Measurements from ENCODE around the gene CTNNBL1. TPM values are rescaled to one million over a fixed set of nuclear protein-coding genes. Genes with fewer than 3 reads are reported as not detected.

Gene CTNNBL1
- total RNA-seq, 3 donors from 2014 or later (not counting 1 experiment from before 2014, with no cell fraction given) = 59.1 to 75.6 (median 67.6) TPM

- Mint-ChIP-seq H3K4me3 (no peak overlapping the region), H3K4me1 (peaks cover 19 to 53% of the 10 kb centered on the region in 2 donors), H3K9me3 (no peaks in the 10 kb centered on the region), H3K36me3 (no peaks in the 10 kb centered on the region), H3K27me3 (ENCODE audit: low read depth in 2 of 2) (peaks cover 26 to 36% of the 10 kb centered on the region in 2 donors), H3K27ac (peak overlapping the region in 1 of 2 donors; percentile 53)
- Histone ChIP-seq H3K27ac (ENCODE audit: low read length) (no peak overlapping the region), H3K4me3 (ENCODE audit: low read length) (no peak overlapping the region), H3K36me3 (ENCODE audit: control insufficient read depth, insufficient read depth, low read length) (no peaks in the 10 kb centered on the region), H3K27me3 (ENCODE audit: control insufficient read depth, insufficient read depth, low read length) (peaks cover 12% of the 10 kb centered on the region), H3K9me3 (ENCODE audit: control insufficient read depth, insufficient read depth, low read length) (no peaks in the 10 kb centered on the region), H3K4me1 (ENCODE audit: control insufficient read depth, insufficient read depth, low read length) (peaks cover 13% of the 10 kb centered on the region)
- ATAC-seq (no peak), DNase-seq (no peak)
- intact Hi-C loops (cut with micrococcal nuclease) = loop anchor here (5.0 kb wide), 1 partner anchor 76 kb away; no protein-coding TSS in a partner anchor
- TF ChIP-seq CTCF (IDR thresholded peaks at IDR 0.05) = no peak
- WGBS (ENCODE audit: insufficient coverage) = 47% methylated on average over 21 of the region's 21 CpGs
Measured at GRCh38 chr20:37915800-37916570, 222.2 kb downstream of the CTNNBL1 start.

DNA sequence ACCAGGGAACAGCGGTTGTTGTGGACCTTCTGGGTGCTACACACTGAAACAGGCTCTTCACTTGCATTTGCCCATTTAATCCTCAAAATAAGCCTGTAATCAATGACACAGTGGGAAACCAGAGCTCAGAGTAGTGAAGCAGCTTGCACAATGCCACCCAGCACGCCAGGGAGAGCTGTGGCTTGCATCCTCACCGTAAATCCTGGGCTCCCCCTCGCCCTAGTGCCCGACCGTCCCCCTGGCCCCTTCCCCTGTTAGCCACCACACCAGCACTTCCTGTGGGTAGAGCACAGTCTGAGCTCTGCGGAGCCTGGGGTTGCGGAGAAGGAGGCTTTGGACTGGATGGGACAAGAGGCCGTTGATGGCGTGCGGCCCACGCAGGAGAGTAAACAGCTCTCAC is 223.6 kb downstream of the CTNNBL1 start:
- intact Hi-C loops (cut with micrococcal nuclease) = loop anchor here (5.0 kb wide), 1 partner anchor 75 kb away; no protein-coding TSS in a partner anchor
- 27% methylated on average over 9 of the region's 12 CpGs for WGBS (ENCODE audit: insufficient coverage)

GRCh38 chr20:37918035-37918434 is 224.2 kb downstream of the CTNNBL1 start:
- no peak overlapping the region for H3K27ac ChIP-seq (ENCODE audit: low read length)
- peaks cover 21 to 26% of the 10 kb centered on the region in 2 donors for H3K27me3 Mint-ChIP-seq (ENCODE audit: low read depth in 2 of 2)

More for the DNA sequence above, 223.6 kb downstream of the CTNNBL1 start:
- Mint-ChIP-seq H3K36me3 (no peaks in the 10 kb centered on the region), H3K27ac (no peak overlapping the region), H3K27me3 (ENCODE audit: low read depth in 2 of 2) (peaks cover 27 to 28% of the 10 kb centered on the region in 2 donors), H3K4me1 (peaks cover 19 to 44% of the 10 kb centered on the region in 2 donors), H3K9me3 (no peaks in the 10 kb centered on the region), H3K4me3 (no peak overlapping the region)
- Histone ChIP-seq H3K4me1 (ENCODE audit: control insufficient read depth, insufficient read depth, low read length) (peaks cover 13% of the 10 kb centered on the region), H3K36me3 (ENCODE audit: control insufficient read depth, insufficient read depth, low read length) (no peaks in the 10 kb centered on the region), H3K27me3 (ENCODE audit: control insufficient read depth, insufficient read depth, low read length) (peaks cover 12% of the 10 kb centered on the region), H3K27ac (ENCODE audit: low read length) (no peak overlapping the region), H3K9me3 (ENCODE audit: control insufficient read depth, insufficient read depth, low read length) (no peaks in the 10 kb centered on the region), H3K4me3 (ENCODE audit: low read length) (no peak overlapping the region)
- no peak for TF ChIP-seq CTCF (IDR thresholded peaks at IDR 0.05)
- ATAC-seq = peak in 1 of 3 donors; percentile 19
- no peak for DNase-seq

More at GRCh38 chr20:37918035-37918434, 224.2 kb downstream of the CTNNBL1 start:
- peaks cover 19 to 38% of the 10 kb centered on the region in 2 donors for H3K4me1 Mint-ChIP-seq
- no peak overlapping the region for H3K27ac Mint-ChIP-seq
- Histone ChIP-seq H3K4me1 (ENCODE audit: control insufficient read depth, insufficient read depth, low read length) (peaks cover 13% of the 10 kb centered on the region), H3K4me3 (ENCODE audit: low read length) (no peak overlapping the region), H3K27me3 (ENCODE audit: control insufficient read depth, insufficient read depth, low read length) (peaks cover 12% of the 10 kb centered on the region), H3K9me3 (ENCODE audit: control insufficient read depth, insufficient read depth, low read length) (no peaks in the 10 kb centered on the region), H3K36me3 (ENCODE audit: control insufficient read depth, insufficient read depth, low read length) (no peaks in the 10 kb centered on the region)
- 92% methylated on average over 6 of the region's 6 CpGs for WGBS (ENCODE audit: insufficient coverage)
- H3K9me3 Mint-ChIP-seq = no peaks in the 10 kb centered on the region
- ATAC-seq (no peak), DNase-seq (no peak)
- H3K4me3 Mint-ChIP-seq = no peak overlapping the region
- H3K36me3 Mint-ChIP-seq = no peaks in the 10 kb centered on the region
- no peak for TF ChIP-seq CTCF (IDR thresholded peaks at IDR 0.05)
- intact Hi-C loops (cut with micrococcal nuclease) = loop anchor here (5.0 kb wide), 1 partner anchor 74 kb away; no protein-coding TSS in a partner anchor

All from natural killer cell (primary cell).